MV-4-11 (cell line): ENCODE results near the gene KRT15.

Experiments used
- DNase-seq: peaks from one replicate; lab custom pipeline; 2025; lab: John Stamatoyannopoulos, UW

Gene KRT15

DNA sequence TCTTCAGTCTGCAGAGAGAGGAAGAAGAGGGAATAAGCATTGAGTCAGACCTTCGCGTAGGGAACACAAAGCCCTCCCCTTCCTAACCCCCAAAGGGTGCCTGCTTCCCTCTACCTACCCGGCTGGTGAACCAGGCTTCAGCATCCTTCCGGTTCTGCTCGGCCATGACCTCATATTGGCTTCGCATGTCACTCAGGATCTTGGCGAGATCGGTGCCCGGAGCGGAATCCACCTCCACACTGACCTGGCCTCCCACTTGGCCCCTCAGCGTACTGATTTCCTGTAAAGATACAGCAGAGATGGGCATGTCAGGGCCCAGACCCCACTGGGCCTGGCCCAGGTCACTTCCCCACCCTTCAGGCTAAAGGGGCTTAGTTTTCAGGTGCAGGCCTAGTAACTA, 5.6 kb upstream of the KRT15 start:
- no peak for DNase-seq

DNA sequence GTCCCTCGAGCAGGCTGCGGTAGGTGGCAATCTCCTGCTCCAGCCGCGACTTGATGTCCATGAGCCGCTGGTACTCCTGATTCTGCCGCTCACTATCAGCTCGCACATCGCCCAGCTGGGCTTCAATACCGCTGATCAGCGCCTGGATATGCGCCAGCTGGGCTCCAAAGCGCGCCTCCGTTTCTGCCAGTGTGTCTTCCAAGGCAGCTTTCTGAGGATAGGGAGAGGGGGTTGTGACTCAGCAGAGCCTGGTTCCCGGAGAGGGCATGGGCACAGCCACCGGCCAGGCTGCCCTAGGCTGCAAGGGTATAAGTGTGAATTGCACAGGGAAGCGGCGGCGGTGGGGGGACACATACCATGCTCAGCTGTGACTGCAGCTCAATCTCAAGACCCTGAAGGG, 5.1 kb upstream of the KRT15 start:
- no peak for DNase-seq

DNA sequence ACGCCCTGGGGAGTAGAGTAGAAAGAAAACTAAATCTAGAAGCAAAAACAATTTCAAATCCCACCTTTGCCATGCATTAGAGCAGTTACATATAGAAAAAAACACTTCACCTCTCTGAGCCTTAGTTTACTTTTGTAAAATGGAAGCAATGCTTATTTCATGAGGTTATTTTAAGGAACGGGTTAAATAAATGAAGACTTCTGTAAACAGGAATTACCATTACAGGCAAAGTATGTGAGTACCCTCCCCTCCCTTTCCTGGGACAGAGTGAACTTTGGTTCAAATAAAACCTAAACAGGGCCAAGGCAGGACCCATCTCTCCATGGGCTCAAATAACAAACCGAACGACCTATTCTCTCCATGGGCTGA, 4.5 kb upstream of the KRT15 start:
- DNase-seq: no peak

DNA sequence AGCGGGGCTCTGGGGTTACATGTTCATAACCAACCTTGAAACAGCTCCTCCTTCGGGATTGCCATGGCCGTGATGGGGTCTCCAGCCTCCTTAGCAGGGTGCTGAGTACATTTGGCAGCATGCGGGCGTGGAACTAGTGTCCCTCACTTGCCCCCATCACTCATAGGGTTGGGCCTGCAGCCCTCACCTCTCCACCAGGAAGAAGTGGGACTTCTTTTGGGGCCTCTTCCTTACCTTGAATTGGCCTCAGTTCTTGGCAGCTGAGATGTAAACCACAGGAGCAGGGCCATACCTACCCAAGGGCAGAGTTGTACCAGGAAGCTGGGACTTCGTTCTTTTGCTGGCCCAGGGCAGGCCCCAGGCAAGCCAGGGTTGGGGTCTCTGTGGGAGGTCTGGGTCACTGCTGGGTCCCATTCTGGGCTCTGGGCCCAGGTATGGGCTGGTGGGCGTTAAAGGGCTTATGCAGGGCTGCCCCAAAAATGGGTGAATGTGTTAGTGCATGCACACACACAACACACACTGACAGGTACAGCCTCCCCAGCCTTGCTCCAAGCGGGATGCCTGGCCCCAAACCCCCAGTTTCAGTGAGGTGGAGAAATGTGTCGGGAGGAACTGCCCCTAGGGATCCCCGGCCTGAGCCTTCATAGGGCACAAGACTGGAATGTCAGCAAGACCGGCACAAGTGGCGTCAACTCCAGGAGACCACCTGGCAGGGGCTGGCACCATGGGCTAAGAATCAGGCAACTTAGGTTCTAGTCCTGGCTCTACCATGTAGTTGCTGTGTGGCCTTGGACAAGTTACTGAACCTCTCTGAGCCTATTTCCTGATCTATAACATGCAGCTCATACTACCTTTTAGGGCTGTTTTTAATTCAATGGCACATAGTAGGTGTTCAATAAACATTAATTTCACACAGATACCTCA, 3.9 kb upstream of the KRT15 start:
- DNase-seq: no peak

DNA sequence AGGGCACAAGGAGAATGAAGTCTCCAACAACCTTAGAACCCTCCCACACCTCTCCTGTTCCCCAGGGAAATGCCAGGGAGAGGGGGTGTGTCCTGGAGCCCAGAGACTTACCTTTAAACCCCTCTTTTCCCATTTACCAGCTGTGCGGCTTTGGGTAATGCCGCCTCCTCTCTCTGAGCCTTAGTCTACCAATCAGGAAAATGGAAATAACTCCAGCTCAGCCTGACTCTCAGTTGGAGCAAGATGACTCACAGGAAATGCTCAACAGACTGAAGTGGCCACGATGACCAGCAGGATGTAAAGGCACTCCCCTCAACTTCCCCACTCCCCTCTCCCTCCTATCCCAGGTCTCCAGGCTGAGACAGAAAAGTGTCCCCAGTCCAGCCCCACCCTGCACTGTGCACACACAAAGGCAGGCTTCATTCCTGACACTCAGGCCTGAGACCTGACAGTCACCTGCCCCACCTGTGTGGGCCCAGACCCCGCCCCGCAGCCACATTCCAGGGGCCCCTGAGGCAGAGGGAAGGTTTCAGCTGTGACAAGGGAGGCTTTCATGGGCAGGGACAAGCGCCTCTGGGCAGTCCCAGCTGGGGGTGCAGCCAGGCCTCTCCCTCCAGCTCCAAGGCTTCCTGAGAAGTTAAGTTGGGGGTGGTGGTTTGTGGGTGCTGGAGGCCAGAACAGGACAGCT, 3.0 kb upstream of the KRT15 start:
- DNase-seq: peak; percentile 8

DNA sequence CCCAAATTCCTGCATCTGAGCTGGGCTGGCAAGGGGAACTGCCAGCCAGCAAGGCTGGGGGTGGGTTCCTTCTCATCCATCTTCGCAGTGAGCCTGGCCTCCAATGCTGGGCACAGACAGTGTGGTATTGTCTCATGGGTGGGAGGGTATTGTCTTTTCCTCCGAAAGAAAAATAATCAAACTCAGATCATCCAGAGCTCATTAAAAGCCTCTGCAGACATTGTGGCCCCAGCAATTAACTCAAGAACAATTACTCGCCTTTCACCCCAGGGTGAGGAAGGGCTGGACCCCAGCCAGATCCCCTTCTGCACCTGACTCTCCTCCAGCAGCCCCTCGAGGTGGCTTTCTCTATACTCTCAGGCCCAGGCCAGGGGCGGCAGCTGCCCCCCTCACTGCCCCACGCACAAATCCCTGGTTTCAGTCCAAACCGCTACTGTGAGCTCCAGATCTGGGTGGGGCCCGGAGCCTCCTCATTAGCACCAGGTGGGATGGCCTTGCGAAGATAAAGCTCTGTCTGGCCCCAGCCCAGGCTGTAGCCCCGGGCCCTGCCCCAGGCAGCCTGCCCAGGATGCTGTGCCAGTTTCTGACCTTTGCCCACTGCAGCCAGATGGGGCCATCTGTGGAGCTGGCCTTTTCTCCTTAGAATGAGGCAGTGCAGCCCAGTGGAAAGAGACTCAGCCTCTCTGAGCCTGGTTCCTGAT, 2.3 kb upstream of the KRT15 start:
- DNase-seq: no peak

DNA sequence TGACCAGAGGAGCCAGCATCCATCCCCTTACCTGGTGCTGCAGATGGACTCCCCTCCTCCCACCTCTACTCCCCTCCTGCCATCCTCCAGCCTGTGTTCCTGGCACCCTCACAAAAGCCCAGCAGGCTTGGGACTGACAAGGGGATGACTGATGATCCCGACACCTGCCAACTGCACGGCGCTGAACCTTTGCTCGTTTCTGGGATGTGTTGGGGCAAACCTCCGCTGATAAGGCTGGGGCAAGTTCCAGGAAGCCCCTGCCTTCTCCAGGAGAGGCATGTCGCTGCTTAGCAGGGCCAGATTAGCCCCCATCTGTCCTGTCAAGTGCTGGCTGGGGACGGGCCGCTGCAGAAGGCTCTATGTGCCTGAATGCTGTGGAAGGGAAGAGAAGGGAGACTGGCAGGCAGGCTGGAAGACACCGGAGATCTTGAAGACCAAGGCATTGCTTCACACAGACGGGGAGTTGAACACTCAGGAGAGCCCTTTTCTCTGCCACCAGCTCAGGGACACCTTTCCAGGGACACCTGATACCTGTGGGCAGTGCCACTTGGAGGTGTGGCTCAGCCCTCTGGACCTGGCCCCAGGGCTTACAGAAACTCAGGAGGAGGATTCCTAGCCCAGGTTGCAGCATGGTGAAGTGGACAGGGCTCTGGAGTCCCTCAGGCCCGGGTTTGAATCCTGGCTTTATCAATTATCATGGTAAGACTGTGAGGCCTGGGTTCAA, 973 bp upstream of the KRT15 start:
- DNase-seq: no peak

DNA sequence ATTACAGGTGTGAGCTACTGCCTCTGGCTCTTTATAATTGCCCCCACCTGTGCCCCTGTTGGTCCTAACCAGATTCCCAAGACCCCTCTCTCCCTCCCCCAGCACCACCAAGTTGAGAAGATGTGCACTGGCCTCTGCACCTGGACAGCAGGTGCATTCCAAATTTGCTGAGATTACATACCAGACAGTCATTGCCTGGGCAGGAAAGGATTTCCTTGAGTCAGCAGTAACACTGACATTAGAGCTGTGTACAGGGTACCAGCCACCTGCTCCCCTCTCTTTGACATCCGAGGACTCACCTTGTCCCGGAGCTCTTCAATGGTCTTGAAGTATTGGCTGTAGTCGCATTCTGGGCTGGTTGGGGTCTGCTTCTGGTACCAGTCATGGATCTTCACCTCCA, 659 bp downstream of the KRT15 start:
- no peak for DNase-seq

DNA sequence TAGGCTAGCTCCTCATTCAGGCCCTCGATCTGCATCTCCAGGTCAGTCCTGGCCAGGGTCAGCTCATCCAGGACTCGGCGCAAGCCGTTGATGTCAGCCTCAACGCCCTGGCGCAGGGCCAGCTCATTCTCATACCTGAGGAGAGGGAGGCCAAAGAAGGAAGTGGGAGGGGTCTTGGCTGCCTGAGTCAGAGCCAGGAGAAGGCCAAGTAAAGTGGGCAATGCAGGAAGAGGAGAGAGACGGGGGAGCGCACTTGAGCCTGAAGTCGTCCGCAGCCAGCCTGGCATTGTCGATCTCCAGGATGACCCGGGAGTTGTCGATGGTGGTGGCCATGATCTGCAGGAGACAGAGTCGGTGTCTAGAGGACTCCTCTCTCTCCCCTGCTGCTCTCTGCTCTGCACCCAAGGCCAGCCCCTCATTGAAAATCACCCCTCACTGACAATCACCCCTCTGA, 1.8 kb downstream of the KRT15 start:
- DNase-seq: no peak

DNA sequence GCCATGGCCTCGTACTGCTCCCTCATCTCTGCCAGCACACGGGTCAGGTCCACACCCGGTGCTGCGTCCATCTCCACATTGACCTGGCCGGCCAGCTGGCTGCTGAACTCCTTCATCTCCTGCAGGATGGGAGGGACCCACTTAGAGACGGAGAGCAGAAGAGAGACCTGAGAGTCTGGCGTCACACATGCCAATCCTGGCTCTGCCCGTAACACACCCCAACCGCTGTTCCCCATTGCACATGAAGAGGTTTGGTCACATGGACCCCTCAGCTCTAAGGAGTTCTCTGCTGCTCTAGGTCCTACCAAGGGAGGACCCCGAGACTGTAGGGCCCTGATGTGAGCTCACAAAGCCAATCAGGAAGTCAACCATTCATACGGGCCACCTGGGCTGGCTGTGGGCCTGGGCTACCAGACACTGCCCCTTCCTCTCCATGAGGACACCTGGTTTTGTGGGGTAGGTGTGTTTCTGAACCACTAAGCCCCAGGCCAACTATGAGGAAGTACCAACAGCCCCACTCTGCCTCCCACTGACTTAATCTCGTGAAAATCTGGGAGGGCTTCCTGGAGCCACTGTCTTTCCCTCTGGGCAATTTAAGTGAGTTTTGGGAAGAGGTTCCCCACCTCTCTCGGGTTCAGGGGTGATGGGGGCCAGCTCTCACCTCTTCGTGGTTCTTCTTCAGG, 2.4 kb downstream of the KRT15 start:
- DNase-seq: no peak

DNA sequence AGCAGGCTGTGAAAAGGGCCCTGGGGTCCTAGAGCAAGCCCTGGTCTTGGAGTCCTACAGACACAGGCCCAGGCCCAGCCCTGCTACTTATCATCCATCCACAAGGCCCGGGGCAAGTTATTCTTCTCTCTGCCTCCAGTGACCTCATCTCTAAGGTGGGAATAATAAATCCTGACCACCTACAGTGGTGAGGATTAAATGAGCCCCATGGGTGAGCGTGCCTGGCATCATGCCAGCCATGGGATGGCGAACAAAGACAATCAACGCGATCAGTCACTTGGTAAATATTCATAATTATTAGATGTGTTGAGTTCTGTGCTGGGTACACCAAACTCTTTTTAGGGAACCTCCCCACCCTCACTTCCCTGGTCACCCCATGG, 5.5 kb downstream of the KRT15 start:
- DNase-seq: no peak

DNA sequence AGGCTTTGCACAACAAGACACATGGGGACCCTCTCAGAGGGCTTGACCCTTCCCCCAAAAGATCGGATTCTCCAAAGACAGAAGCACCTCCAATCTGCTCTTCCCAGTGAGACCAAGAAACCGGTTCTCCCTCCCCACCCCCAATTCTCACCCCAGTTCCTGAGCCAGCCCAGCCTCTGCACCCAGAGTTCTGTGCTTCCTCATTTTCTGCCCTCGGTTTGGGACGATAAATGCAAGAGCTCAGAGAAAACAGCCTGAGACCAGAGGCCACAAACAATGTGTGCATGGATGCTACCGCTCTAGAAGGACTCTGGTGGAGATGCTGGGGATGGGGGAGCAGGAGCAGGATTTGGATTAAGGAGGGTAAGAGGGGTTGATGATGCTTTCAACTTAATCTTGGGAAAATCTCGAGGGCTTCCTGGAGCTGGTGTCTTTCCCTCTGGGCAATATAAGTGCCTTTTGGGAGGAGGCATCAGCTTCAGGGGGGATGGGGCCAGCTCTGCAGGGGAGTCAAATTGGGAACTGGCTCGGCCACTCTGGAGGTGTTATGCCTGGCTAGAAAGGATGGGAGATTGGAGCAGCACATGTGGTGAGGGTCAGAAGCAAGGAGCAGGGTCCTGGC, 6.0 kb downstream of the KRT15 start:
- peak; percentile 30 for DNase-seq

DNA sequence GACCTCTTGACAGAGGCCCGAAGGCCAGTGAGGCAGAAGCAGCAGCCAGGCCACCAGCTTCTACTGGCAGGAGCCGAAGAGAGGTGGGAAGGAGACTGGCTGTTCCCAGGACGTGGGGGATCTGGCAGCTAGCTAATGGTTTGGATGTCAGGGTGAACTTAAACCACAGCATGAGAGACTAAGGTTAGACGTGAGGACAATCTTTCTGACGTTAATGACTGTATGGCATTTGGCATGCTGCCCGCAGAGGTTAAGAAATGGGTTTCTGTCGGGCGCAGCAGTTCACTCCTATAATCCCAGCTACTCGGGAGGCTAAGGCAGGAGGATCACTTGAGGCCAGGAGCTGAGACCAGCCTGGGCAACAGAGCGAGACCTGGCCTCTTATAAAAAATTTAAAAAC, 7.0 kb downstream of the KRT15 start:
- no peak for DNase-seq

DNA sequence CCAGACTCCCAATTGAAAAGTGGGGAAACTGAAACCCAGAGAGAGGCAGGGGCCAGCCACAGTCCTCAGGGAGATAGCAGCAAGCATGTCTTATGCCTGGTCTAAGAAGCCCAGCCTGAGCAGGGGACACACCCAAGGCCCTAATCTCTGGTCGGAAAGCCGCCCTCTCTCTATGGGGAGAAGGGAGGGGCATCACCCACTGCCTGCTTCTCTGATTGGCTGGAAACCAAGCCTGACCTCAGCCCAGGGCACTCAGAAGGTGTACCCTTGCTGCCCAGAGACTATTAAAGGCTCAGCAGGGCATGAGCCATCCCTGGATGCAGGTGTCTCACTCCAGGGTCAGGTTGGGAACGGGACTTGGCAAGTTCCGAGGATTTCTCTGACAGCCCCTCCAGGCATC, 7.6 kb downstream of the KRT15 start:
- no peak for DNase-seq

DNA sequence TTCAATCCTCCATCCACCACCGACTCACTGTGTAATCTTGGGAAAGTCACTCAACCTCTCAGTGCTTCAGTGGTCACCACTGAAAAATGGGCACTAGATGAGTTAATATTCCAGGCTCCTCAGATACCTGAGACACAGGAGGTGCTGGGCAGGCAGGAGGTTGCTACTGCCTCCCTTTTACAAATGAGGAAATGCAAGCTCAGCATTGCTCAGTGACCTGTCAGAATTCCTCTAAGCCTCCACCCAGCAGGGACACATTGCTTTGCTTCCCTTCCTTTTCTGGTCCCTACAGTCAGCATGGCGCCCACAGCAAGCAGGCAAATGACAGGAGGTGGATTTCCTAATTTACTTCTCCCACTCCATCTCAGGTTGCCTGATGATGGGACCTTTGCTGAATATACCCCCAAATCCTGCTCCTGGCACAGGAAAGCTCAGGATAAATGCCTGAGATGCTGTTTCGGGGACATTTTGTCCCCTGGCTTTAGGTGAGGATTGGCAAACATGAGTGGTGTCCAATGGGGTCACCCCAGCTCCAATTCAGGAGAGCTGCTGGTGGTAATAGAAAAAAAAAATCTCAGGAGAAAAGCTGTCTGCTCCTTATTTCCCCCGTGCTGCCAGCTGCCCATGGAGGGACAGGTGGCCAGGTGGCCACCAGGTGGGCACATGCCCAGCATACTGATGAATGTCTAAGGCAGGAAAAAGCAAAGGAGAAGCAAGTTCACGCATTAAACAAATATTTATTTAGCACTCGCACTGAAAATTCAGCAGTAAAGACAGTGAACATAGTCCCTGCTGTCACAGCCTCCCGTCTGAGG, 8.2 kb downstream of the KRT15 start:
- no peak for DNase-seq

DNA sequence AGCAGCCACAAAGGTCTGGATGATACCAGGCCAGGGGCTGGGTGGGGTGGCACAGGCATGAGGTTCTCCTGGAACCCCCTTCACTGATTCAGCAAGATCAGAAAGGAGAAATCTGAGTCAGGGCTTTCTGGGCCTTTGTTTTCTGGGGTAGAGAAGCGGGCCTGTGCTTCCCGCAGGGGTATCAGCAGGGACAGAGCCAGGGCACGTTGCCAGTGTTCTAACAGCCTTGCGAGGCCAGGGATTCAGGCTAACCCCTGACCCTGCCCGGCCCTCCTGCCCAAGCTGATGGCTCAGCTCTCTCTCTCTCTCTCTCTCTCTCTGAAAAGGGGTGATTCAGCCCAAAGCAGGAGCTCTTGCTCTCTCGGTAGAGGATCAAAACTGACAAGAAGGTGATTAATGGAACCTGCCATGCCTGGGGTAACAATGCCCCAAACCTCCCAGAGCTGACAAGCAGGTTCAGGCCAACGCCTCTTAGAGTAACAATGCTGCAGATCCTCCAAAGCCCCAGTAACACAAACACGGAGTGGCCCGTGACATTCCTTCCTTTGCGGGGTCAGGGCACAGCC, 11.3 kb downstream of the KRT15 start:
- no peak for DNase-seq

DNA sequence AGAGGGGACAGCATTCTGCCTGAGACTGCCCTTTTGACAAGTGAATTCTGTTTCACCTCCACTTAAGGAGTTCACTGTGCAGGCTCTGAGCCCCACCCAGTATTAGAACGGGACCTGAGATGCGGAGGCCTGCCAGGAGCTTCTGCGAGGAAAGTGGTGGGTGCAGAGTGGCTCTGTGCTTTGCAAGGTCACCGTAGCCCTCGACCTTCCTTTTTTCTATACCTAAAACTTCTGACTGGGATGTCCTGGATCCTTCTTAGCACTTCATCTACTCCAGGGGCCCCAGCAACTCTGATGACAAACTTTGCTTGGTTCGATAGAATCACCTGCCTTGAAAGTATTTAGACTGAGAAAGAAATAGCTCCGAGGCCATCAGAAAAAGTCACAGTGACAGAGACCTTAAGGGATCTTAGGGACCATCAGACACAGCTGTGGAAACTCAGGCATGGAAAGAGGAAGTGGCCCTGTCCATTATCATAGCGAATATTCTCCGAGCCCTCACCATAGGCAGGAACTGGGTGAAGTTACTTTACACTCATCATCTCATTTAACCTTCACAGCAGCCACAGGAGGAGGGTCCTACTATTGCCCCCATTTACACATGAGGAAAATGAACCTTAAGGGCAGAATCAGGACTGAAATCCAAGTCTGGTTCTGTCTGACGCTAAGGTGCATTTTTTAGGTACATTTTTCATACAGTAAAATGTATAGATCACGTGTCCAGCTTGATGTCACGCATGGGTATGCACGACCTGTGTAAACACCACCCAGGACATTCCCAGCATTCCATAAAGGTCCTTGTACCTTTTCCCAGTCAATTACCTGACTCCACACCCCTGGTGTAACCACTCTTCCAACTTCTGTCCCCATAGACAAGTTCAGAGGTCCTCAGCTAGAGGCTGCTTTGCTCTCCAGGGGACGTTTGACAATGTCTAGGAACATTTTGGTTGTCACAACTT, 12.6 kb downstream of the KRT15 start:
- peak; percentile 86 for DNase-seq

DNA sequence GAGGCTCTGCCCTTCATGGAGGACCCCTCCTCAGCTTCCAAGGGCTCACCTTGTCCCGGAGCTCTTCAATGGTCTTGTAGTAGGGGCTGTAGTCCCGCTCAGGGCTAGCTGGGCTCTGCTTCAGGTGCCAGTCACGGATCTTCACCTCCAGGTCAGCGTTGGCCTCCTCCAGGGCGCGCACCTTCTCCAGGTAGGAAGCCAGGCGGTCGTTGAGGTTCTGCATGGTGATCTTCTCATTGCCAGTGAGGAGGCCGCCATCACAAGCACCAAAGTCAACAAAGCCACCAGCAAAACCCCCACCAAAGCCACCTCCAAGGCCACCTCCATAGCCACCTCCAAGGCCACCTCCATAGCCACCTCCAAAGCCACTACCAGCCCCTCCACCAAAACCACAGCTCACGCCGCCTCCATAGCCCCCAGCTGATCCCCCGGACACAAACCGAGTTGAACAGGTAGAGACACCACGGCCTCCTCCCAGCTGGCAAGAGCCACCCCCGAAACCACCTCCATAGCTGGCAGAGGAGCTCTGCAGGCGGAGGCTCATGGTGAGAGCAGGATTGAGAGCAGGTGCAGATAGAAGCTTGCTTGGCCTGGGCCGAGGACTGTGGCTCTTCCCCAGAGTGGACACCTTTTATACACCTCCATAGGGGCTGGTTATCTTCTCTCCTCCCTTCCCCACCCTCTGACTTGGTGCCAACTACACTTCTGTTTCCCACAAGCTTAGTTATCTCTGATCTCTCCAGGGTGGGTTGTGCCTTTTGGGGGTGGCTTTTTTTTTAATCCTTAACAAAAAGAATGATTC, 13.5 kb downstream of the KRT15 start, which contains the start of gene KRT13:
Gene KRT13 (minus strand): TSS at position 606 of the 802 bp plus-strand sequence. CDS start 62 bp downstream, at position 544.
- DNase-seq: no peak
